Measurements from ENCODE around the gene TMEM200C.

Gene TMEM200C

GRCh38 chr18:5895299-5895875 lies at the start of gene TMEM200C:
Gene TMEM200C (minus strand): TSS chr18:5895522. CDS start chr18:5892063, 3,459 bp downstream.
- no peak for DNase-seq (ENCODE audit: low read depth)

- DNase-seq (ENCODE audit: low read depth): no peak
Measured at GRCh38 chr18:5944448-5944847, 49.1 kb upstream of the TMEM200C start.

GRCh38 chr18:5943514-5943913 lies 48.2 kb upstream of the TMEM200C start:
- DNase-seq (ENCODE audit: low read depth): no peak

GRCh38 chr18:5942591-5942990 lies 47.3 kb upstream of the TMEM200C start:
- no peak for DNase-seq (ENCODE audit: low read depth)

- no peak for DNase-seq (ENCODE audit: low read depth)
Measured at GRCh38 chr18:5941890-5942289, 46.6 kb upstream of the TMEM200C start.

- DNase-seq (ENCODE audit: low read depth): no peak
Measured at GRCh38 chr18:5939801-5940667, 44.7 kb upstream of the TMEM200C start.

- no peak for DNase-seq (ENCODE audit: low read depth)
Measured at GRCh38 chr18:5937795-5938194, 42.5 kb upstream of the TMEM200C start.

- no peak for DNase-seq (ENCODE audit: low read depth)
Measured at GRCh38 chr18:5937121-5937520, 41.8 kb upstream of the TMEM200C start.

GRCh38 chr18:5930789-5931188 lies 35.5 kb upstream of the TMEM200C start:
- DNase-seq (ENCODE audit: low read depth): no peak

- no peak for DNase-seq (ENCODE audit: low read depth)
Measured at GRCh38 chr18:5918205-5918858, 23.0 kb upstream of the TMEM200C start.

GRCh38 chr18:5914951-5915350 lies 19.6 kb upstream of the TMEM200C start:
- no peak for DNase-seq (ENCODE audit: low read depth)

- DNase-seq (ENCODE audit: low read depth): no peak
Measured at GRCh38 chr18:5914016-5914415, 18.7 kb upstream of the TMEM200C start.

- DNase-seq (ENCODE audit: low read depth): no peak
Measured at GRCh38 chr18:5912566-5912965, 17.2 kb upstream of the TMEM200C start.

- no peak for DNase-seq (ENCODE audit: low read depth)
Measured at GRCh38 chr18:5909125-5909524, 13.8 kb upstream of the TMEM200C start.

- DNase-seq (ENCODE audit: low read depth): no peak
Measured at GRCh38 chr18:5903386-5903785, 8.1 kb upstream of the TMEM200C start.

GRCh38 chr18:5900262-5900661 lies 4.9 kb upstream of the TMEM200C start:
- DNase-seq (ENCODE audit: low read depth): no peak

- DNase-seq (ENCODE audit: low read depth): no peak
Measured at GRCh38 chr18:5899835-5900234, 4.5 kb upstream of the TMEM200C start.

GRCh38 chr18:5895876-5896740 lies 786 bp upstream of the TMEM200C start:
- DNase-seq (ENCODE audit: low read depth): no peak

- no peak for DNase-seq (ENCODE audit: low read depth)
Measured at GRCh38 chr18:5894611-5895298, 567 bp downstream of the TMEM200C start.

GRCh38 chr18:5893956-5894610 lies 1.2 kb downstream of the TMEM200C start:
- no peak for DNase-seq (ENCODE audit: low read depth)

Data from ELR (cell line).